RCC 7860 (cell line): Measurements from ENCODE around the gene CCDC33.

Source experiments
- DNase-seq: peaks from one replicate; pipeline ENCODE4 v3.0.0-alpha.2; 2015; ENCODE audit warnings: low spot score
- FAIRE-seq: peaks from 2 replicates; lab custom pipeline; 2012; peaks lifted over from hg19 to GRCh38; lab: Jason Lieb, UNC

The CCDC33 gene

DNA sequence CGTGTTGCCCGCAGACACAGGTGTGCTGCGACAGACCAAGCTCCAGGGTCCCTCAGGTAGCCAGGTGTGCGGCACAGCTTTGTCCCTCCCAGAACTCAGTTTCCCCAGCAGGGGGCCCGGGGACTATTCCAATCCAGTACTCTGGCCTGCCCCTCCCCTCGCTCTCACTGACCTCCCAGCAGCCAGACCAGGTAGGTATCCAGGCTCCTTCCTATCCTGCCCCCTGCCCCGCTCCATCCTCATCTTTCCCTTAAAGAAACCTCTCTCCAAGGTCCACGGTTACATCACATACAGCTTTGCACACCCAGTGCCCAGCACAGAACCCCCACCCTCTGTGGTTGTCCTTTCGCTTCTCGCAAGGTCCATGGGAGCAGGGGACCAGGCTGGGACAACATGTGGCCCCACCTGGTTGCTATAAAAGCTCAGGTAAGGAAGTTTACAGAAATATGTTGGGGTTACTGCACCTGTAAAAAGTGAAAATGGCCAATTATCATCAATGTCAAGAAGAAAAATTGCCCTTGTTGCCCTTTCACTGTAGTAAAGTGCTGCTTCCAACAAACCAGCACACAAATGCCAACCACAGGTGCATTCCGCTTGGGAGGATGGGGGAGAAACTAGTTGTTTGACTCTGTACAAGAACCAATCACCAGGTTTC is 138.6 kb downstream of the CCDC33 start:
- DNase-seq (no peak), FAIRE-seq (no peak)

GRCh38 chr15:74375303-74375693 is 139.2 kb downstream of the CCDC33 start:
- DNase-seq (peak; percentile 66), FAIRE-seq (peak; percentile 40)

DNA sequence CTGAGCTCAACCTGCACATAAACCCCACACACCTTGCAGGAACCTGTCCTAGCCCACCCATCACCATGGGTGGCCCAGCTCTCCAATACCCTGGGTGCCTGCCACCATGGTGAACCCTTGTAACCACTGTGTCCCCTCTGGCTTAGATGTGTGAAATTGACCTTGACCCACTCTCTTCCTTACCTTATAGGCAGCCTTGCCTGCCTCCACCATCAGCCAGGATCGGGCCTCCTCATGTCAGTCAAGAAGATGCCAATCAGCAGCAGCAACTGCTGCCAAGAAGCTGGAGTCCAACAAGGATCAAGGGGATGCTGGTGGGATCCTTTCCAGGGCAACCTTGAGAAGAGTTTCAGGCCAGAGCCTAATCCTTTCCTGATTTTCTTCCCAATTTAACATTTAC is 140.1 kb downstream of the CCDC33 start:
- DNase-seq (no peak), FAIRE-seq (no peak)

DNA sequence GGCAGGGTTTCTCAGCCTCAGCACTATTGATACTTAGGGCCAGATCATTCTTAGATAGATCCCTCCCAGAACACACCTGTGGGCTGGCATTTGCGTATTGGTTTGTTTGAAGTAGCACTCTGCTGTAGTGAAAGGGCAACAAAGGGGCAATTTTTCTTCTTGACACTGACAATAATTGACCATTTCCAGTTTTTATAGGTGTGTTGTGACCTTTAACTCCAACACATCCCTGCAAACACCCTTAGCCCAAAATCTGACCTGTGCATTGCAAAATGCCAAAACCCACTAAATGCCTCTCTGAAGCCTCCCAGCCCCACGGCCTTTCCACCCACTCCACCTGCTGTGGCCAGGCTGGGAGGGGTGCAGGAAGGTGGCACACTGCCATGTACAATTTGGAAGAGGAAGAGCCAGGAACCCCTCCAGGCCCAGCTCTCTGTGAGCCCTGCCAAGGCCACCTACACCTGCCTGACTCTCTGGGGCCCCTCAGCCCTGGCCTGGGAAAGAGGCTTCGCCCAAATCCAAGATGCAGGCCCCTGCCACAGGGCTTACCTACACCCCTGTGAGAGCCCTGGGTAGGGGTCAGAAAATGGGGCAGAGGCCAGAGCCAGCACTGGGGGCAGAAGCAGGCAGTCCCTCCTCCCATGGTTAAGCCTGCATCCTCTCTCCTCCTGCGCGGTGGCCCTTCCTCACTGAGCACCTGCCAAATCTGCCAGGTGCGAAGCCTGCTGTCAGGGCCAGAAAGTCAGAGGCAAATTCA is 140.9 kb downstream of the CCDC33 start:
- FAIRE-seq (no peak), DNase-seq (no peak)

DNA sequence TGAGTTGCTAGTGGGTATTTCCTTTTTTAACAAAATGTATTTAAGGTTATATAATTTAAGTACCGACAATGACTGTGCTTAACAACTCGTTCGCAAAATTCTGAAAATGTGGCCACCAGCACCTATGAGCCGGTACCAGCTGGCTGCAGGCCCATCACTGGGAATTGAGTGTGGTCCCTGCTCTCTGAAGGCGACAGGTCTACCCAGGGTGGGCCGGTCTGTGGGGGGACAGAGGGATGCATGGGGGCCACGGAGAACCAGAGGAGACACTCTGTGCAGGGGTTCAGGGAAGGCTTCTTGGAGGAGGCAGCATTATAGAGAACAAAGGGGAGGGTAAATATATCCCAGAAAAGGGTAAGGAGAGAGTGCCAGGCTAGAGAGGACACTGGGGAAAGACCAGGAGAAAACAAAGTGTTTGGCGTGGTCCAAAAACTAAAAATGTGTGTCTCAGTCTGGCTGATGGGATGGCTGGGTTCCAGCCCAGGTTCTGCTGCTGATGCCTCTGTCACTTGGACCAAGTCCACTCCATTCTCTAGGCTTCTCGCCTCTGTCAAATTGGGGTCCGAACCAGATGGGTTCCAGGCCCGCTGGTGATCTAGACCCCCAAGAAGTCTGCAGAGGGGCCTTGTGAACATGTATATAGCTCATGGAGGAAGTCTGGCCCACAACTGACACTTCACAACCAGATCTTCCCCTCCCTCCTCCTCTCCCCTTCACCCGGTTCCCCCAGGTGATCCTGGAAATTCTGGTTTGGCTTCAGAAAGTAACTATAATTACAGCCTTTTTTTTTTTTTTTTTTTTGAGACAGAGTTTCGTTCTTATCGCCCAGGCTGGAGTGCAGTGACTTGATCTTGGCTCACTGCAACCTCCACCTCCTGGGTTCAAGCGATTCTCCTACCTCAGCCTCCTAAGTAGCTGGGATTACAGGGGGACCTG is 142.0 kb downstream of the CCDC33 start:
- FAIRE-seq (no peak), DNase-seq (no peak)

GRCh38 chr15:74378848-74379247 is 142.7 kb downstream of the CCDC33 start:
- DNase-seq (peak; percentile 39), FAIRE-seq (no peak)

DNA sequence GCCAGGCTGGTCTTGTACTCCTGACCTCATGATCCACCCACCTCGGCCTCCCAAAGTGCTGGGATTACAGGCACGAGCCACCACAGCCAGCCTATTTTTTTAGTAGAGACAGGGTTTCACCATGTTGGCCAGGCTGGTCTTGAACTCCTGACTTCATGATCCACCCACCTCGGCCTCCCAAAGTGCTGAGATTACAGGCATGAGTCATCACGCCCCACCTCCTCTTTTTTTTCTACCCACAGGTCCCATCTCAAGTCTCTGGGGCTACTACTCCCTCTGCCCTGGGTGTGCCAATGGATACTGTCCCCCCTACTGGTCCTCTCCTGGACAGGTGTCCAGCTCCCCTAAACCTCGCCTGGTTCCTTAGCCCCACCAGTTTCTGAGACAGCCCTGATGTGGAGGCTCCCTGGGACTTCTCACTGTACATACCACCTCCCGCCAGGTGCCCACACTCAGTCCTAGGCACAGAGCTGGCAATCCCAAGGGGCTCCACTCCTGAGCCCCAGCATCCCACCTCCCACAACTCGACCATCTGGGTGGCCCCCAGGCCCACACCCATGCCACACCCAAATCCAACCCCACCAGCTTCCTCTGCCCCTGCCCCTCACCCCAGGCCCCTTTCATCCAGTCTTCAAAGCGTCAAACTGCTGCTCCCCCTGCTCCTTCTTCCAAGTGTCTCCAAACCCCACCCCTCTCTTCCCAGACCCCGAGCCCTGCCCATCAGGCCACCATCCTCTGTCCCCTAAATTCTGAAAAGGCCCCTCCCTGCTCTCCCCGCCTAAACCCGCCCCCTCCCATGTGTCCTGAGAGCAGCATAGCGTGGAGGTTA is 144.4 kb downstream of the CCDC33 start:
- FAIRE-seq = no peak

DNA sequence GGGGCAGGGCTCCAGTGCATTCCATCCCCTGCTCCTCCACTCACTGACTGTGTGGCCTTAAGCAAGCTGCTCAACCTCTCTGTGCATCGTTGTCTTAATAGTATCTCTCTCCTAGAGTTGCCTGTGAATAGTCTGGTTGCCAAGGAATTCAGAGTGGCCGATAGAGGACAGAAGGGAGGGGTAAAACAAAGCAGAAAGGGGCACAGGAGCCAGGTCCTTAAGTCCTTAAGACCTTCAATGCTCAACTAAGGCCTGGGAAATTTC is 145.0 kb downstream of the CCDC33 start:
- FAIRE-seq = no peak

More for the DNA sequence above, 144.4 kb downstream of the CCDC33 start:
- DNase-seq = no peak

DNA sequence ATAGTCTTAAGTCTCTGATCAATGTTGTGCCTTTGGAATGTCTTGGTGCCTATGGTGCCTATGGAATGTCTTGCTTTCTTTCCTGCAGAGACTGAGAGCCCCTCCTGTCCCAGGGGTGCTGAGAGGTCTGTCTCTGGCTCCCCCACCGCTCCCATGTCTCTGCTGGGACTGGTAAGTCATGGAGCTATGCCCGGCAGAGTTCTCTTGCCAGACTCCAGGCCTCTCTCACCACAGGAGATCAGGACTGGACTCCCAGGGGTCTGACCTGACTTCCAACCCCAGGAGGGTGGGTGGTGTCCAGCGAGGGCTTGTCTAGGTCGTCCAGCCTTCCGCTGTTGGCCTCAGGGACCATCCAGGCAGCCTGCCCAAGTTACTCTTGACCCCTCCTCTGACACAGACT is 145.4 kb downstream of the CCDC33 start:
- no peak for DNase-seq
- no peak for FAIRE-seq

More for the DNA sequence above, 145.0 kb downstream of the CCDC33 start:
- DNase-seq = no peak

DNA sequence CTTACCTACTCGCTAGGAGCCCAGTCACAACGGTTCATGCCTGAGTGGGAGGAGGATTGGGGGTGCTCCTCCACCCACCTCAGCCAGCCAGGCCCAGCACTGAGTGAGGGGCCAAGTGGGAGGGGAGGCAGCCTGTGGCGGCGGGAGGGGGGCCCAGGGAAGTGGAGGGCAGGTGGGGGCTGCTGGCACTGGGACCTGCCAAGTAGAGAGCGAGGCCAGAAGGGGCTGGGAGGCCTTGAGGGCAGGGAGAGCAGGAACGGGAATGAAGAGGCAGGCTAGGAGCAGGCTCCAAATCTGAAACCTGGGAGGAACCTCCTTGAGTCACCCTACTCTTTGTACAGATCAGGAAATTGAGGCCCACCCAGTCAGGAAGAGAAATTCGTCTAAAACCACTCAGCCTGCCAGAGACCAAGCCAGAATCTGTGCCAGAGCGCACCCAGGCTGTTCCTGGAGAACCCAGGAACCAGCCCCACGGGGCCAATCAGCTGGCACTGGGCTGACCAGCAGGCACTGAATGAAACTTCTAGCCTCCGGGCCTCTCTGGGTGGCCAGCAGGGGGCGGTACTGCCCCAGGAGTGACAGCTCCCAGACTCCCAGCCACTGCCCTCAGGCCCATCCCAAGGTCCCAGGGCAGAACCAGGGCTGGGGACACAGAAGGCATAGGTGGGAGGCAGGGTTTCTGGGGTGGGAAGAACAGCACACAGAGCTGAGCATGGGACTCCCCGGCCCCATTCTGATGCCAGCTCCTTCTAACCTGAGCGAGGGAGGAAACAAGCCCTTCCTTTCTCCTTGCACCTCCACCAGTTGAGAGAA is 146.1 kb downstream of the CCDC33 start:
- DNase-seq = peak; percentile 71
- FAIRE-seq = no peak

- DNase-seq (no peak), FAIRE-seq (no peak)
Observed at GRCh38 chr15:74383286-74383685, 147.2 kb downstream of the CCDC33 start.

GRCh38 chr15:74383695-74384565 is 147.8 kb downstream of the CCDC33 start:
- no peak for FAIRE-seq

DNA sequence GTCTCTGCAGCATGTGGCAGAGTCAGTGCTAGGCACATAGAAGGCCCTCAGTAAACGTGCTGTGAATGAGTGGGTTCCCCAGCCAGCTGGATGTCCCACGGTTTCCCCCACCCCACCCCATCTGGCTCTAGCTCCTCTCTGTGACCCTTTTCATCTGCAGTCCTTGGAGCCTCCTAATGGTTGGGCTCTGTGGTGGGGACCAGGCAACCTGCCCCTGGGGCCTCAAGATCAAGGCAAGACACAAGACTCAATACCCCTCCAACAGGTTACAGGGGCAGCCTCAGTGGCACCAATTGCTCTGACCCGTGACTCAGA is 148.4 kb downstream of the CCDC33 start:
- DNase-seq (no peak), FAIRE-seq (no peak)

More at GRCh38 chr15:74383695-74384565, 147.8 kb downstream of the CCDC33 start:
- peak; percentile 84 for DNase-seq

GRCh38 chr15:74384881-74385643 is 148.9 kb downstream of the CCDC33 start:
- FAIRE-seq (no peak), DNase-seq (peak; percentile 76)

- FAIRE-seq (no peak), DNase-seq (no peak)
Observed at GRCh38 chr15:74385733-74386132, 149.6 kb downstream of the CCDC33 start.
